Measurements from ENCODE around the gene ARHGAP26. TPM values are rescaled to one million over a fixed set of nuclear protein-coding genes. Genes with fewer than 3 reads are reported as not detected.

ARHGAP26 gene
- polyA plus RNA-seq, 1 donor from 2014 or later: 0.83 TPM

DNA sequence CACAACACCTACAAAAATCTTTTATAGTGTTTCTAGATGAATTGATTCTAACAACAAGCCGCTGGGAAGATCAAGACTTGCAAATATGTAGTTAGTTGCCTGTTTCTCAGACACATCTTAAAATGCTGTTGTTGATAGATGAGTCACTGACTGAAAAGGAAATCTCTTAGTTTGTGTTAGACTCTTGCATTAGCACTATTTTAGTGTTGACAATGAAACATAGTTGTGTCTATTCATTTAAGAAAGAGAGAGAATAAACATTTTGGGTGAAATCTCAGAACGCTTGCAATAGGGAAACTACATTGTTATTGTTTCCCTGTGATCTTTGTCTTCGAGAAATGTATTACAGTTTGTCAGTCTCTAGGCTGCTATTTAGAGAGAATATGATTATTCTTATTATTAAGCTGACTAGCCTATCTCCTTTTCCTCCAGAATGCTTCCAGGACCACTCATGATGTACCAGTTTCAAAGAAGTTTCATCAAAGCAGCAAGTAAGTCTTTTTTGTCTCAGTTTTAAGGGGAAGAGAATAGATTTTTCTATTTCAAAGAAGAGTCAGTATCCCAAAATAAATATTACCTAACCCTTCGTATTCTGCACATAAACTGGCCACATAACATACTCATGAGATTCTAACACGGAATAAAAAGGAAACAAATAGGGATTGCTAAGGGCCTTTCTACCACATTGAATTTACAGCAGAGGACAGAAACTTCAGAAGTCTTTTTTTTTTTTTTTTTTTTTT lies 285.6 kb downstream of the ARHGAP26 start:
- H3K27ac ChIP-seq (ENCODE audit: low read length): no peak overlapping the region
- no peaks in the 10 kb centered on the region for H3K79me2 ChIP-seq (replicated peaks; ENCODE audit: insufficient read depth, low read length)
- no peak overlapping the region for H3K4me3 ChIP-seq (ENCODE audit: low read length)
- no peaks in the 10 kb centered on the region for H3K9me3 ChIP-seq (ENCODE audit: low read length)
- H3K36me3 ChIP-seq (ENCODE audit: insufficient read depth, low read length): no peaks in the 10 kb centered on the region
- H4K20me1 ChIP-seq (ENCODE audit: insufficient read depth): no peaks in the 10 kb centered on the region
- H3F3A ChIP-seq (ENCODE audit: insufficient read depth, low read length, poor library complexity, severe bottlenecking): no peaks in the 10 kb centered on the region
- H3K27me3 ChIP-seq (ENCODE audit: insufficient read depth, low read depth, low read length): no peaks in the 10 kb centered on the region
- no peak overlapping the region for H3K9ac ChIP-seq (ENCODE audit: low read length)
- no peaks in the 10 kb centered on the region for H3K9me2 ChIP-seq (ENCODE audit: insufficient read depth, low read length)
- no peak overlapping the region for H3K4me2 ChIP-seq (ENCODE audit: low read length)
- H2AFZ ChIP-seq (ENCODE audit: low read depth, low read length): no peak overlapping the region
- TF ChIP-seq, protein P1, sequence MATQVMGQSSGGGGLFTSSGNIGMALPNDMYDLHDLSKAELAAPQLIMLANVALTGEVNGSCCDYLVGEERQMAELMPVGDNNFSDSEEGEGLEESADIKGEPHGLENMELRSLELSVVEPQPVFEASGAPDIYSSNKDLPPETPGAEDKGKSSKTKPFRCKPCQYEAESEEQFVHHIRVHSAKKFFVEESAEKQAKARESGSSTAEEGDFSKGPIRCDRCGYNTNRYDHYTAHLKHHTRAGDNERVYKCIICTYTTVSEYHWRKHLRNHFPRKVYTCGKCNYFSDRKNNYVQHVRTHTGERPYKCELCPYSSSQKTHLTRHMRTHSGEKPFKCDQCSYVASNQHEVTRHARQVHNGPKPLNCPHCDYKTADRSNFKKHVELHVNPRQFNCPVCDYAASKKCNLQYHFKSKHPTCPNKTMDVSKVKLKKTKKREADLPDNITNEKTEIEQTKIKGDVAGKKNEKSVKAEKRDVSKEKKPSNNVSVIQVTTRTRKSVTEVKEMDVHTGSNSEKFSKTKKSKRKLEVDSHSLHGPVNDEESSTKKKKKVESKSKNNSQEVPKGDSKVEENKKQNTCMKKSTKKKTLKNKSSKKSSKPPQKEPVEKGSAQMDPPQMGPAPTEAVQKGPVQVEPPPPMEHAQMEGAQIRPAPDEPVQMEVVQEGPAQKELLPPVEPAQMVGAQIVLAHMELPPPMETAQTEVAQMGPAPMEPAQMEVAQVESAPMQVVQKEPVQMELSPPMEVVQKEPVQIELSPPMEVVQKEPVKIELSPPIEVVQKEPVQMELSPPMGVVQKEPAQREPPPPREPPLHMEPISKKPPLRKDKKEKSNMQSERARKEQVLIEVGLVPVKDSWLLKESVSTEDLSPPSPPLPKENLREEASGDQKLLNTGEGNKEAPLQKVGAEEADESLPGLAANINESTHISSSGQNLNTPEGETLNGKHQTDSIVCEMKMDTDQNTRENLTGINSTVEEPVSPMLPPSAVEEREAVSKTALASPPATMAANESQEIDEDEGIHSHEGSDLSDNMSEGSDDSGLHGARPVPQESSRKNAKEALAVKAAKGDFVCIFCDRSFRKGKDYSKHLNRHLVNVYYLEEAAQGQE (IDR thresholded peaks at IDR 0.05; ENCODE audit: borderline replicate concordance): no peak
- TF ChIP-seq POLR2AphosphoS5 (IDR thresholded peaks at IDR 0.05): no peak
- no peak for TF ChIP-seq EP300 (conservative IDR thresholded peaks at IDR 0.05; ENCODE audit: poor library complexity, severe bottlenecking)

DNA sequence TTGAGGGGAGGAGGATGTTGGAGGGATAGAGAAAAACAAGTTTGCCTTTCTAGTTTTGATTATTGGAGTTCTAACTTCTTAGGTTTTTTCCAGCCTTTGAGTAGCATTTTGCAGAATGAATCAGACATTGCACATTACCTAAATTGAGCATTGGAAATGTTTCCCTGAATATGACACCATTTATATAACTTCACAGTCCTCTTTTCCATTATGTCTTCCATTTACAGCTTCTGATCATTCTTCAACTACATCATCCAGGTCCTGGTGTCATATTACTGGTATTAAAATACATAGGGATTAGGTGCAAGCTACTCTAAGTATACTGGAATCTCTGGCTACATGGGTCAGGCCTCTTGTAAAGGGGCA lies 286.1 kb downstream of the ARHGAP26 start:
- no peak overlapping the region for H3K4me2 ChIP-seq (ENCODE audit: low read length)
- H3K27ac ChIP-seq (ENCODE audit: low read length): no peak overlapping the region
- no peaks in the 10 kb centered on the region for H3K79me2 ChIP-seq (replicated peaks; ENCODE audit: insufficient read depth, low read length)
- no peaks in the 10 kb centered on the region for H4K20me1 ChIP-seq (ENCODE audit: insufficient read depth)
- H3K9me2 ChIP-seq (ENCODE audit: insufficient read depth, low read length): no peaks in the 10 kb centered on the region
- H3K4me3 ChIP-seq (ENCODE audit: low read length): no peak overlapping the region
- no peaks in the 10 kb centered on the region for H3F3A ChIP-seq (ENCODE audit: insufficient read depth, low read length, poor library complexity, severe bottlenecking)
- H3K36me3 ChIP-seq (ENCODE audit: insufficient read depth, low read length): no peaks in the 10 kb centered on the region
- TF ChIP-seq EP300 (conservative IDR thresholded peaks at IDR 0.05; ENCODE audit: poor library complexity, severe bottlenecking) (no peak), EZH2 (IDR thresholded peaks at IDR 0.05; ENCODE audit: borderline replicate concordance, insufficient read depth, low read length, poor library complexity, severe bottlenecking) (no peak), TAF1 (IDR thresholded peaks at IDR 0.05; ENCODE audit: low read depth) (no peak), POLR2AphosphoS5 (IDR thresholded peaks at IDR 0.05) (no peak), MXI1 (conservative IDR thresholded peaks at IDR 0.05; ENCODE audit: poor library complexity, severe bottlenecking) (no peak)
- H3K9ac ChIP-seq (ENCODE audit: low read length): no peak overlapping the region
- no peak overlapping the region for H2AFZ ChIP-seq (ENCODE audit: low read depth, low read length)
- no peaks in the 10 kb centered on the region for H3K9me3 ChIP-seq (ENCODE audit: low read length)
- no peaks in the 10 kb centered on the region for H3K27me3 ChIP-seq (ENCODE audit: insufficient read depth, low read depth, low read length)

DNA sequence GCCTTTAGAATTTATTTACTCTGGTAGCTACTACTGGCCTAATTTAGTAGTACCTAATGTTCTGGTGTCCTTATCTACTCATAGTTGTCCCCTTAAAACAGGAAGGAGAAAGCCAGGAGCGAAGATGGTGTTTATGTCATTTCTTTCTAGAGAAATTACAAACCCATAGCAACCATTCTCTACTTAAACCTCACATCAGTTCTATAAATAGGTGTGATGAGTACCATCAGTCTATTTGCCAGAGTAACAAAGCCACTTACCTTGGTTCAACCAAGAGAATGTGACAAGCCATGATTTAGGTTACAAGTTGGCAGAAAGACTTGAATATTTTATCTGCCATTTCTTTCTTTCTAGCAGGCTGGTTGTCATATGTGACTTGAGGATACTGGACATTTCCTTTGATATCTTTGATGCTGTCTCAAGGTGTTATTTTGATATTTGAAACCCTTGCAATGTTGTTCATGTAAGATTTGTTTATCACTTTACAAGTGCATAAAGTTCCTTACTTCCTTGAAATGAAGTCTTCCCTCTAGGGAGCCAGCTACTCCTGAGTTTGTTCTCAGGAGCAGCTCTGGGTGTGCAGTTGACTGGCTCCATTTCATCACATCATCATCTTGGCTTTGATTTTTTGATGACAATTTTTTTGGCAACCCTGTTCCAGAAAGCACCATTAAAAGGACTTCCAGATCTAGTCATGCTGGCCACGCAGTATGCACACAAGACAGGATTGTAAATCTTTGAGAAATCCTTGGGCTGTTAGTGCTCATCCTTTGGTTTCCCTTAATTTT lies 286.8 kb downstream of the ARHGAP26 start:
- Histone ChIP-seq H3K4me2 (ENCODE audit: low read length) (no peak overlapping the region), H3K36me3 (ENCODE audit: insufficient read depth, low read length) (no peaks in the 10 kb centered on the region), H3F3A (ENCODE audit: insufficient read depth, low read length, poor library complexity, severe bottlenecking) (no peaks in the 10 kb centered on the region), H3K27me3 (ENCODE audit: insufficient read depth, low read depth, low read length) (no peaks in the 10 kb centered on the region), H2AFZ (ENCODE audit: low read depth, low read length) (no peak overlapping the region), H3K4me3 (ENCODE audit: low read length) (no peak overlapping the region), H3K9me2 (ENCODE audit: insufficient read depth, low read length) (no peaks in the 10 kb centered on the region), H3K27ac (ENCODE audit: low read length) (no peak overlapping the region), H4K20me1 (ENCODE audit: insufficient read depth) (no peaks in the 10 kb centered on the region), H3K9ac (ENCODE audit: low read length) (no peak overlapping the region), H3K9me3 (ENCODE audit: low read length) (no peaks in the 10 kb centered on the region), H3K79me2 (replicated peaks; ENCODE audit: insufficient read depth, low read length) (no peaks in the 10 kb centered on the region)
- TF ChIP-seq, protein P1 (IDR thresholded peaks at IDR 0.05; ENCODE audit: borderline replicate concordance): no peak
- no peak for TF ChIP-seq EZH2 (IDR thresholded peaks at IDR 0.05; ENCODE audit: borderline replicate concordance, insufficient read depth, low read length, poor library complexity, severe bottlenecking)
- TF ChIP-seq, protein P2, sequence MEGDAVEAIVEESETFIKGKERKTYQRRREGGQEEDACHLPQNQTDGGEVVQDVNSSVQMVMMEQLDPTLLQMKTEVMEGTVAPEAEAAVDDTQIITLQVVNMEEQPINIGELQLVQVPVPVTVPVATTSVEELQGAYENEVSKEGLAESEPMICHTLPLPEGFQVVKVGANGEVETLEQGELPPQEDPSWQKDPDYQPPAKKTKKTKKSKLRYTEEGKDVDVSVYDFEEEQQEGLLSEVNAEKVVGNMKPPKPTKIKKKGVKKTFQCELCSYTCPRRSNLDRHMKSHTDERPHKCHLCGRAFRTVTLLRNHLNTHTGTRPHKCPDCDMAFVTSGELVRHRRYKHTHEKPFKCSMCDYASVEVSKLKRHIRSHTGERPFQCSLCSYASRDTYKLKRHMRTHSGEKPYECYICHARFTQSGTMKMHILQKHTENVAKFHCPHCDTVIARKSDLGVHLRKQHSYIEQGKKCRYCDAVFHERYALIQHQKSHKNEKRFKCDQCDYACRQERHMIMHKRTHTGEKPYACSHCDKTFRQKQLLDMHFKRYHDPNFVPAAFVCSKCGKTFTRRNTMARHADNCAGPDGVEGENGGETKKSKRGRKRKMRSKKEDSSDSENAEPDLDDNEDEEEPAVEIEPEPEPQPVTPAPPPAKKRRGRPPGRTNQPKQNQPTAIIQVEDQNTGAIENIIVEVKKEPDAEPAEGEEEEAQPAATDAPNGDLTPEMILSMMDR (IDR thresholded peaks at IDR 0.05; ENCODE audit: poor library complexity, severe bottlenecking): no peak
- TF ChIP-seq MXI1 (conservative IDR thresholded peaks at IDR 0.05; ENCODE audit: poor library complexity, severe bottlenecking): no peak
- no peak for TF ChIP-seq TAF1 (IDR thresholded peaks at IDR 0.05; ENCODE audit: low read depth)
- TF ChIP-seq POLR2AphosphoS5 (IDR thresholded peaks at IDR 0.05): no peak
- TF ChIP-seq EP300 (conservative IDR thresholded peaks at IDR 0.05; ENCODE audit: poor library complexity, severe bottlenecking): no peak
- no peak for TF ChIP-seq SMC3 (conservative IDR thresholded peaks at IDR 0.05; ENCODE audit: poor library complexity)
- TF ChIP-seq RAD21 (conservative IDR thresholded peaks at IDR 0.05): no peak
